ENCODE data around the gene WRNIP1.

The WRNIP1 gene

DNA sequence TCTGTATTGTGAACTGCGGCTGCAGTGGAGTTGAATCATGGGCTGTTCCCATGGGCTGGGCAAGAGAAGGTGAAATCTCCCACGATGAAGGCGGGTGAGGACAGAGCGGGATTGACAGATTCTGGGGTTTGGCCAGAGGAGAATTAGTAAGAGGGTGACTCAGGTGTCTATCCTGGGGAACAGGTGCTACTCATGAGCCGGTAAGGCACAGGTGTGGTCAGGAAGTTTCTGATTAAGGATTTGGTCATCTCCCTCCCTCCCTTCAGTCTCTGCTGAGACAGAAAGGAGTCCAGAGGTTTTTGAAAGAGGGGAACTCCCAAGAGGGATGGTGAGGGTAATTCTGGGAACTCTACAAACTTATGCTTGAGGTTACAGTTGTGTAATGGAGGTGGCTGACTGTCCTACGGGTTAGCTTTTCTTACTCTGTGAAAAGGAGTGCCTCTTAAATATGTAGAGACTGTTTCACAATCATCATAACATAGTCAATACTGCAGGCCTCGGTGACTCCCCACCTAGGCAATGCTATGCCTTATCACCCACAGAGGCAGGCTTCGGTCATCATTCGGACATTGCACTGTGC, 45.0 kb downstream of the WRNIP1 start:
- Histone ChIP-seq H3K4me1 (ENCODE audit: control insufficient read depth, insufficient read depth, low read length) (no peaks in the 10 kb centered on the region), H3K36me3 (ENCODE audit: control insufficient read depth, insufficient read depth, low read length) (no peaks in the 10 kb centered on the region), H3K9ac (ENCODE audit: low read depth, low read length) (no peak overlapping the region), H3K27me3 (ENCODE audit: control insufficient read depth, insufficient read depth, low read length) (no peaks in the 10 kb centered on the region), H3K9me3 (ENCODE audit: control insufficient read depth, insufficient read depth, low read length) (no peaks in the 10 kb centered on the region), H3K4me3 (ENCODE audit: low read depth, low read length) (no peak overlapping the region), H3K27ac (ENCODE audit: low read depth, low read length) (no peak overlapping the region)

- H3K9ac ChIP-seq (ENCODE audit: low read depth, low read length), result no peak overlapping the region
These were observed 47.5 kb downstream of the WRNIP1 start for GRCh38 chr6:2812695-2813094.

DNA sequence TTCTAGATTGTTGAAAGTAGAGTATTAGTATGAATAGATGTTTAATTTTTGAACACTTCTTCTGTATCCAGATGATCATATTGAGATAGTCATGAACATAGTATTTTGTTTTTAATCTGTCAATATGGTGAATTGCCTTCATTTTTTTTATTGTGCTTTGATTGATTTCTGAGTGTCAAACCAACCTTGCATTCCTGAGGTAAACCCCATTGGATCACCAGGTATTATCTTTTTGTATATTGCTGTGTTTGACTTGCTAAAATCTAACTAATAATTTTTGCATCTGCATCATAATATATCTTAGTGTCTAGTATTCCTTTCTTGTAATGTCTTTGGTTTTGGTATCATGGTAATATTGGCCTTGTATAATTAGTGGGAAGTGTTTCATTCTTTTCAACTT, 51.0 kb downstream of the WRNIP1 start:
- H3K27me3 ChIP-seq (ENCODE audit: control insufficient read depth, insufficient read depth, low read length), result no peaks in the 10 kb centered on the region
- no peak overlapping the region for H3K4me3 ChIP-seq (ENCODE audit: low read depth, low read length)
- peaks cover 5% of the 10 kb centered on the region for H3K9me3 ChIP-seq (ENCODE audit: control insufficient read depth, insufficient read depth, low read length)
- no peaks in the 10 kb centered on the region; the same call in 1 of the 2 replicates for H3K4me1 ChIP-seq (ENCODE audit: control insufficient read depth, insufficient read depth, low read length)
- no peak overlapping the region for H3K27ac ChIP-seq (ENCODE audit: low read depth, low read length)
- H3K36me3 ChIP-seq (ENCODE audit: control insufficient read depth, insufficient read depth, low read length), result no peaks in the 10 kb centered on the region
- H3K9ac ChIP-seq (ENCODE audit: low read depth, low read length), result no peak overlapping the region

More at GRCh38 chr6:2812695-2813094, 47.5 kb downstream of the WRNIP1 start:
- Histone ChIP-seq H3K27ac (ENCODE audit: low read depth, low read length) (no peak overlapping the region), H3K27me3 (ENCODE audit: control insufficient read depth, insufficient read depth, low read length) (no peaks in the 10 kb centered on the region), H3K4me3 (ENCODE audit: low read depth, low read length) (no peak overlapping the region), H3K9me3 (ENCODE audit: control insufficient read depth, insufficient read depth, low read length) (peaks cover 5% of the 10 kb centered on the region), H3K36me3 (ENCODE audit: control insufficient read depth, insufficient read depth, low read length) (no peaks in the 10 kb centered on the region), H3K4me1 (ENCODE audit: control insufficient read depth, insufficient read depth, low read length) (no peaks in the 10 kb centered on the region)

- Histone ChIP-seq H3K27me3 (ENCODE audit: control insufficient read depth, insufficient read depth, low read length) (no peaks in the 10 kb centered on the region), H3K4me1 (ENCODE audit: control insufficient read depth, insufficient read depth, low read length) (no peaks in the 10 kb centered on the region; the same call in 1 of the 2 replicates), H3K4me3 (ENCODE audit: low read depth, low read length) (no peak overlapping the region), H3K27ac (ENCODE audit: low read depth, low read length) (no peak overlapping the region), H3K36me3 (ENCODE audit: control insufficient read depth, insufficient read depth, low read length) (no peaks in the 10 kb centered on the region), H3K9me3 (ENCODE audit: control insufficient read depth, insufficient read depth, low read length) (peaks cover 5% of the 10 kb centered on the region), H3K9ac (ENCODE audit: low read depth, low read length) (no peak overlapping the region)
These were observed 52.8 kb downstream of the WRNIP1 start for GRCh38 chr6:2817903-2818443.

GRCh38 chr6:2818593-2818992, 53.4 kb downstream of the WRNIP1 start:
- Histone ChIP-seq H3K9ac (ENCODE audit: low read depth, low read length) (no peak overlapping the region), H3K27me3 (ENCODE audit: control insufficient read depth, insufficient read depth, low read length) (no peaks in the 10 kb centered on the region), H3K27ac (ENCODE audit: low read depth, low read length) (no peak overlapping the region), H3K4me3 (ENCODE audit: low read depth, low read length) (no peak overlapping the region), H3K36me3 (ENCODE audit: control insufficient read depth, insufficient read depth, low read length) (no peaks in the 10 kb centered on the region), H3K4me1 (ENCODE audit: control insufficient read depth, insufficient read depth, low read length) (no peaks in the 10 kb centered on the region; the same call in 1 of the 2 replicates), H3K9me3 (ENCODE audit: control insufficient read depth, insufficient read depth, low read length) (peaks cover 5% of the 10 kb centered on the region)

GRCh38 chr6:2819115-2819514, 53.9 kb downstream of the WRNIP1 start:
- Histone ChIP-seq H3K9me3 (ENCODE audit: control insufficient read depth, insufficient read depth, low read length) (peaks cover 5% of the 10 kb centered on the region), H3K27me3 (ENCODE audit: control insufficient read depth, insufficient read depth, low read length) (no peaks in the 10 kb centered on the region), H3K9ac (ENCODE audit: low read depth, low read length) (no peak overlapping the region), H3K4me1 (ENCODE audit: control insufficient read depth, insufficient read depth, low read length) (no peaks in the 10 kb centered on the region; the same call in 1 of the 2 replicates), H3K4me3 (ENCODE audit: low read depth, low read length) (no peak overlapping the region), H3K36me3 (ENCODE audit: control insufficient read depth, insufficient read depth, low read length) (no peaks in the 10 kb centered on the region), H3K27ac (ENCODE audit: low read depth, low read length) (no peak overlapping the region)

DNA sequence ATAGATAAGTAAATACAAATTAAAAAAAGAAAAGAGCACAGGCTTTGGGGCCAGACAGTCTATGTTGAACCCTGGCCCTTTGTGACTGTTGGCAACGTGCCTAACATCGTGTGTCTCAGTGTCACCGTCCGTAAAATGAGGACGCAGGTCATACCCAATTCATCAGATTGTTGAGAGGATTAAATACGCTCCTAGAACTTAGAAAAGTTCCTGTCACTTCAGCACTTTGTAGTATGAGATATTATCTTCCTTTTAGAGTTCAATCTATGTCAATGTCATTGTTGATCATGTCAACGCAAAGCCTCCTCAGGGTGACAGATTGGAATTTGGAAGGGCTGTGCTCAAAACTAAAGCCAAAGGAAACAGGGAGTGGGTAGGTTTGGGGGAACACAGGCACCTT, 54.8 kb downstream of the WRNIP1 start:
- no peak overlapping the region for H3K4me3 ChIP-seq (ENCODE audit: low read depth, low read length)

GRCh38 chr6:2820415-2820814, 55.2 kb downstream of the WRNIP1 start:
- Histone ChIP-seq H3K4me3 (ENCODE audit: low read depth, low read length) (no peak overlapping the region), H3K9ac (ENCODE audit: low read depth, low read length) (no peak overlapping the region), H3K36me3 (ENCODE audit: control insufficient read depth, insufficient read depth, low read length) (no peaks in the 10 kb centered on the region), H3K9me3 (ENCODE audit: control insufficient read depth, insufficient read depth, low read length) (peaks cover 5% of the 10 kb centered on the region), H3K27me3 (ENCODE audit: control insufficient read depth, insufficient read depth, low read length) (no peaks in the 10 kb centered on the region), H3K4me1 (ENCODE audit: control insufficient read depth, insufficient read depth, low read length) (no peaks in the 10 kb centered on the region; the same call in 1 of the 2 replicates), H3K27ac (ENCODE audit: low read depth, low read length) (no peak overlapping the region)

More for the DNA sequence above, 54.8 kb downstream of the WRNIP1 start:
- Histone ChIP-seq H3K4me1 (ENCODE audit: control insufficient read depth, insufficient read depth, low read length) (no peaks in the 10 kb centered on the region; the same call in 1 of the 2 replicates), H3K36me3 (ENCODE audit: control insufficient read depth, insufficient read depth, low read length) (no peaks in the 10 kb centered on the region), H3K9me3 (ENCODE audit: control insufficient read depth, insufficient read depth, low read length) (peaks cover 5% of the 10 kb centered on the region), H3K9ac (ENCODE audit: low read depth, low read length) (no peak overlapping the region), H3K27ac (ENCODE audit: low read depth, low read length) (no peak overlapping the region), H3K27me3 (ENCODE audit: control insufficient read depth, insufficient read depth, low read length) (no peaks in the 10 kb centered on the region)

GRCh38 chr6:2821554-2821953, 56.4 kb downstream of the WRNIP1 start:
- Histone ChIP-seq H3K27me3 (ENCODE audit: control insufficient read depth, insufficient read depth, low read length) (no peaks in the 10 kb centered on the region), H3K27ac (ENCODE audit: low read depth, low read length) (no peak overlapping the region), H3K4me1 (ENCODE audit: control insufficient read depth, insufficient read depth, low read length) (no peaks in the 10 kb centered on the region; the same call in 1 of the 2 replicates), H3K4me3 (ENCODE audit: low read depth, low read length) (no peak overlapping the region), H3K9me3 (ENCODE audit: control insufficient read depth, insufficient read depth, low read length) (no peaks in the 10 kb centered on the region), H3K9ac (ENCODE audit: low read depth, low read length) (no peak overlapping the region), H3K36me3 (ENCODE audit: control insufficient read depth, insufficient read depth, low read length) (no peaks in the 10 kb centered on the region)

GRCh38 chr6:2823104-2823850, 58.1 kb downstream of the WRNIP1 start:
- Histone ChIP-seq H3K9ac (ENCODE audit: low read depth, low read length) (no peak overlapping the region), H3K27me3 (ENCODE audit: control insufficient read depth, insufficient read depth, low read length) (no peaks in the 10 kb centered on the region), H3K9me3 (ENCODE audit: control insufficient read depth, insufficient read depth, low read length) (no peaks in the 10 kb centered on the region), H3K4me3 (ENCODE audit: low read depth, low read length) (no peak overlapping the region), H3K36me3 (ENCODE audit: control insufficient read depth, insufficient read depth, low read length) (no peaks in the 10 kb centered on the region), H3K27ac (ENCODE audit: low read depth, low read length) (no peak overlapping the region), H3K4me1 (ENCODE audit: control insufficient read depth, insufficient read depth, low read length) (no peaks in the 10 kb centered on the region)

DNA sequence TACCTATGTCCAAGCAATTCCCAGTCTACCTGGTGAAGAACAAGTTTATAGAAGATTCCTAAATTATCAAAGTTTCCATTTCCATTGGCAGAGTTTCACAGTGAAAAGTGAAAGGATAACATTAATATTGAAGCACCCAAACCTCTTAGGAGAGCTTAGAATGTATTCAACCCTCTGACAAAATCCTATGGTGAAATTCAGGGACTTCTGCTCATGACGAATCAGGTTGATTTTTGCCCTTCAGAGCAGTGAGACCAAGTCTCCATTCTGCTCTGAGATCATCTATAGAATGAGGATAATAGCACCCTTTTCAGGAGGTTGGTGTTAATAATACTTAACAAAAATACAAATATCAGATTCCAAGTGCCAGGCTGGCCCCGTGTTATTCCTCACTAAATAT, 60.9 kb downstream of the WRNIP1 start:
- Histone ChIP-seq H3K9ac (ENCODE audit: low read depth, low read length) (no peak overlapping the region), H3K9me3 (ENCODE audit: control insufficient read depth, insufficient read depth, low read length) (no peaks in the 10 kb centered on the region), H3K36me3 (ENCODE audit: control insufficient read depth, insufficient read depth, low read length) (no peaks in the 10 kb centered on the region), H3K27ac (ENCODE audit: low read depth, low read length) (no peak overlapping the region), H3K27me3 (ENCODE audit: control insufficient read depth, insufficient read depth, low read length) (no peaks in the 10 kb centered on the region), H3K4me1 (ENCODE audit: control insufficient read depth, insufficient read depth, low read length) (no peaks in the 10 kb centered on the region), H3K4me3 (ENCODE audit: low read depth, low read length) (no peak overlapping the region)

Data from HUES48 (cell line).